NOMO-1 treated with DMSO at 0.1 percent for 48 hours (cell line): ENCODE results near the gene ANAPC2.

Source experiments
- DNase-seq: peaks from one replicate; lab custom pipeline; 2025; ENCODE audit not compliant: unreplicated experiment; lab: John Stamatoyannopoulos, UW

ANAPC2 gene, protein sequence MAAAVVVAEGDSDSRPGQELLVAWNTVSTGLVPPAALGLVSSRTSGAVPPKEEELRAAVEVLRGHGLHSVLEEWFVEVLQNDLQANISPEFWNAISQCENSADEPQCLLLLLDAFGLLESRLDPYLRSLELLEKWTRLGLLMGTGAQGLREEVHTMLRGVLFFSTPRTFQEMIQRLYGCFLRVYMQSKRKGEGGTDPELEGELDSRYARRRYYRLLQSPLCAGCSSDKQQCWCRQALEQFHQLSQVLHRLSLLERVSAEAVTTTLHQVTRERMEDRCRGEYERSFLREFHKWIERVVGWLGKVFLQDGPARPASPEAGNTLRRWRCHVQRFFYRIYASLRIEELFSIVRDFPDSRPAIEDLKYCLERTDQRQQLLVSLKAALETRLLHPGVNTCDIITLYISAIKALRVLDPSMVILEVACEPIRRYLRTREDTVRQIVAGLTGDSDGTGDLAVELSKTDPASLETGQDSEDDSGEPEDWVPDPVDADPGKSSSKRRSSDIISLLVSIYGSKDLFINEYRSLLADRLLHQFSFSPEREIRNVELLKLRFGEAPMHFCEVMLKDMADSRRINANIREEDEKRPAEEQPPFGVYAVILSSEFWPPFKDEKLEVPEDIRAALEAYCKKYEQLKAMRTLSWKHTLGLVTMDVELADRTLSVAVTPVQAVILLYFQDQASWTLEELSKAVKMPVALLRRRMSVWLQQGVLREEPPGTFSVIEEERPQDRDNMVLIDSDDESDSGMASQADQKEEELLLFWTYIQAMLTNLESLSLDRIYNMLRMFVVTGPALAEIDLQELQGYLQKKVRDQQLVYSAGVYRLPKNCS

DNA sequence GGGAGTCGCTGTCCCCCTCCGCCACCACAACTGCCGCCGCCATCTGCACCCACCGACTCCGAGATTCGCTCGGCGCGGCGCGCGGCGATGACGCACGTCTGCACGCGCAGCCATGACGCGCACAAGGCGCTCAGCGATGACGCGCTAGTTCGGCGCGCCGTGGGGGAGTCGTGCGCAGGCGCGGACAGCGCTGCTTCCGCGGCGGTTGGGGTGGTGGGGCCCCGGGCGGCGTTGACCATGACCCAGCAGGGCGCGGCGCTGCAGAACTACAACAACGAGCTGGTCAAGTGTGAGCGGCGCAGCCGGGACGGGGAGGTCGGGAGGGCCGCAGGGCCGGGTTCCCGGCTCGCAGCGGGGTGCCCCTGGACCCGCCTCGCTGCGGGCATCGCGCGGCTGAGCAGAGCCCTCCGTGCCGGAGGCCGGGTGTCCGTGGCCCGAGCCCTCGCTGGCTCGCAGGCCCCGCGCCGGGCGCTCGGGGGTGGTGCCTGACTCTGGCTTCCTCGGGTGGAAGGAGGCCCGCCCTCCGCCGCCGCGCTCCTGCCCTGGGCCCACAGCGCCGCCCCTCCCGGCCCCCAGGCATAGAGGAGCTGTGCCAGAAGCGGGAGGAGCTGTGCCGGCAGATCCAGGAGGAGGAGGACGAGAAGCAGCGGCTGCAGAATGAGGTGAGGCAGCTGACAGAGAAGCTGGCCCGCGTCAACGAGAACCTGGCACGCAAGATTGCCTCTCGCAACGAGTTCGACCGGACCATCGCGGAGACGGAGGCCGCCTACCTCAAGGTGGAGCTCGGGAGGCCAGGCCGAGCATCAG lies at the start of gene ANAPC2, which contains the start of gene SSNA1:
ANAPC2 (minus strand) TSS at position 71 of the 807 bp plus-strand sequence; CDS start at position 43, 28 bp downstream.
SSNA1 (plus strand) TSS at position 187 of the 807 bp plus-strand sequence; CDS start at position 238, 51 bp downstream.
- peak; percentile 90 for DNase-seq

DNA sequence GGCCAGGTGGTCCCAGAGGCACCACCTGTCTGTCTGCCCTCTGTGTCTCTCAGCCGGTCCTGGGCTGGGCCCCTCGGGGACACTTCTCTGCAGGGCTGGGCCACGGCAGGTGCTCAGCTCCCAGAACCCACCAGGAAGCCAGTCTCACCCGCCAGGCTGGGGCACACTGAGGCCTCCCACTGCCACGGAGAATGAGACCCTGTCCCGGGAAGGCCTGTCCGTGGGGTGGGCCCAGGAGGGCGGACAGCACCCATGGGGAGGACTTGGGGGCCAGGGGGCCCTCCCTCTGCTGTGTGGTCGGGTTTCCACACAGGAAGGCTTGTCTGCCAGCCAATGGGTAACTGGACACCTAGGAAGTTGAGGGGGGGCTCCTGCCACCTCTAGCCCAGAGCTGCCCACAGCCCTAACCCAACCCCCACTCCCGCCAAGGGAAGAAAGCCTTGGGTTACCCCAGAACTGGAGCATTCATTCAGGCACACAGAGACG lies 48.6 kb upstream of the ANAPC2 start:
- no peak for DNase-seq

DNA sequence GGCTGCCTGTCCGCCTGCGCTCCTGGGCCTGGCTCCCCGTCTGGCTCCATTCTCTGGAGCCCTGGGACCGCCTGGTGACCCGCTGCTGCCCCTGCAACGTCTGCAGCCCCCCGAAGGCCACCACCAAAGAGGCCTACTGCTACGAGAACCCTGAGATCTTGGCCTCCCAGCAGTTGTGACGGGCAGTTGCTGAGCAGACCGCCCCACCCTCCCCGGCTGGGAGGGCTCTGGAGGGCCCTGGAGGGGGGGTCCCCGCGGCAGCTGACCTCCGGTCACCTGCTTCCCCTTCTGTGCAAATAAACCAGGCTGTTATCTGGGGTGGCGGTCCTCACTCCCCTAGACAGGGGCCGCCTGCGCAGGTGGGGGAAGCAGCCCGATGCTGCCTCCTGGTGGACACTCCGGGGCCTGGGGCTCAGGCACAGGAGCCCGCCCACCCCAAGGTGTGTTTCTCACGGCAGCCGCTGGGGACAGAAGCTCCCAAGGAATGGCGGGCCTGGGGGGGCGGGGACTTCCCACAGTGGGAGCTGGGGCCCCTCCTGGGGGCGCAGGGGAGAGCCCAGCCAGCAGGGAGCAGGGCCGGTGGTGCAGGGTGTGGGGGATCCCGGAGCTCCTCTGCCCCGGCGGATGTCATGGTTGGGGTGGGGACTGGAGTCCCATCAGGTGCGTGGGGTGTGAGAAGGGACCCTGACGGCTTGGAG lies 48.0 kb upstream of the ANAPC2 start:
- DNase-seq = peak; percentile 91

DNA sequence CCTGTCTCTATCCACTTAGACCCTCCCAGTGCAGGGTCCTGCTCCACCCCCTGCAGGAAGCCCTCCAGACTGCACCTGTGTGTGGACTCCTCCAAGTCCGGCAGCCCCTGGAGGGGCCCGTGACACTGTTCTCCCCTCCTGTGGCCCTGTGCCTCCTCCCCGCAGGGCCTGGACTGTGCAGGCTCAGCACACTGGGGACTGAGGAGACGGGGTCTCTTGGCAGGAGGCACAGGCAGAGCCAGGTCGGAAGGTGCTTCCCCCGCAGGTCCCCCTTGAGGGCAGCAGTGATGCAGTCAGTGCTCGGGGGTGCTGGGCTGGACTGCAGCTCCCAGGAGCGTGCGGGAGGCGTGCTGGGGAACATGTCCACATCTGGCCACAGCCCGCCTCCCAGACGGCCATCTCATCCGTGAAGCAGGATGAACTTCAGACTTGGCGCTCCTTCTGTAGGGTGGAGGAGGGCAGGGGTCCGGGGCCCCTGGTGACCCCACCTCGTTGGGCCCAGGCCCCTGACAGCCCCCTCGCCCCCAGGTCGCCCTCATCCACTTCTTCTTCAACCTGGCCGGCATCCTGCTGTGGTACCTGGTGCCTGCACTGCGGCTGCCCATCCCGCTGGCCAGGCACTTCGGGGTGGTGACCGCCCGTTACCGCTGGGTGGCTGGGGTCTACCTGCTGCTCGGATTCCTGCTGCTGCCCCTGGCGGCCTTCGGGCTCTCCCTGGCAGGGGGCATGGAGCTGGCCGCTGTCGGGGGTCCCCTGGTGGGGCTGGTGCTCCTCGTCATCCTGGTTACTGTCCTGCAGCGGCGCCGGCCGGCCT lies 47.3 kb upstream of the ANAPC2 start:
- DNase-seq = no peak

DNA sequence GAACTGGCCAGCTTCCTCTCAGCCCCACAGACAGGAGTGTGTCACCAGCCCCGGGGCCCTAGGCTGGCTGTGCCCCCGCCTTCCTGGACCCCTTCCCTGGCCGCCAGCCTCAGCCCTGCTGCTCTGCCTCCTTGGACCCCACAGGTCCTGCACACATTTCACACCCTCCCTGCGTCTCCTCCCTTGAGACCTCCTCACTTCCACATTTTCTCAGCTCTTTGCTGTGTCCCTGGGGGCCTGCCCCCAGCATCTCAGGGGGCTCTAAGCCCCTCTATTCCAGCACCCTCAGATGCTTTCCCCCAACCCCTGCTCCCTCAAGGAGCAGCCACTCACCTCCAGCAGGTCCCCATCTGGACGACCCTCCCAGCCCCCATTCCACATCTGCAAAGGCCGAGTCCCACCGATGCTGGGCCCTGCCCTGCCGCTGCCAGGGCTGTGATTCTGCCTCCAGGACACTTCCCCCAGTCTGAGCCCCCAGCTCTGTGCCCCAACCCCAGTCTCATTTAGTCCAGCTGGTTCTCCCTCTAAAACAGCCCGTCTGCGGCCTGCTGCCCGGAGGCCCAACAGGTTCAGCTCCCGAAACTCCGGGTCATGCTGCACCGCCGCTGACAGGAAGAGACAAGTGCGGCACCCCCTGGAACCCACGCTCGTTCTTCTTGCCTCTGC lies 46.5 kb upstream of the ANAPC2 start:
- DNase-seq = no peak

DNA sequence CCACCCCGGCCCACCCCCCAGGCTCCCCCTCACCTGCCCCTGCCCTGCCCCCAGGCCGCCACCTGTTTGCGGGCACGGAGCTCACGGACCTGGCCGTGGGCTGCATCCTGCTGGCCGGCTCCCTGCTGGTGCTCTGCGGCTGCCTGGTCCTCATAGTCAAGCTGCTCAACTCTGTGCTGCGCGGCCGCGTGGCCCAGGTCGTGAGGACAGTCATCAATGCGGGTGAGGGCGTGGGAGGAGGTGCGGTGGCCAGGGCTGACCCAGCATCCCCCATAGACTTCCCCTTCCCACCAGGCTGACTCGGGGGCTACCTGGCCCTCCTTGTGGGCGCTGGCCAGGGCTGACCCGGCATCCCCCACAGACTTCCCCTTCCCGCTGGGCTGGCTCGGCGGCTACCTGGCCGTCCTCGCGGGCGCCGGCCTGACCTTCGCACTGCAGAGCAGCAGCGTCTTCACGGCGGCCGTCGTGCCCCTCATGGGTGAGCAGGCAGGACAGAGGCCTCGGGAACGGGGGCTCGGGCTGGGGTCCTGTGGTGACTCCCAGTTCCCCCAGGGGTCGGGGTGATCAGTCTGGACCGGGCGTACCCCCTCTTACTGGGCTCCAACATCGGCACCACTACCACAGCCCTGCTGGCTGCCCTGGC lies 45.8 kb upstream of the ANAPC2 start:
- DNase-seq = no peak

DNA sequence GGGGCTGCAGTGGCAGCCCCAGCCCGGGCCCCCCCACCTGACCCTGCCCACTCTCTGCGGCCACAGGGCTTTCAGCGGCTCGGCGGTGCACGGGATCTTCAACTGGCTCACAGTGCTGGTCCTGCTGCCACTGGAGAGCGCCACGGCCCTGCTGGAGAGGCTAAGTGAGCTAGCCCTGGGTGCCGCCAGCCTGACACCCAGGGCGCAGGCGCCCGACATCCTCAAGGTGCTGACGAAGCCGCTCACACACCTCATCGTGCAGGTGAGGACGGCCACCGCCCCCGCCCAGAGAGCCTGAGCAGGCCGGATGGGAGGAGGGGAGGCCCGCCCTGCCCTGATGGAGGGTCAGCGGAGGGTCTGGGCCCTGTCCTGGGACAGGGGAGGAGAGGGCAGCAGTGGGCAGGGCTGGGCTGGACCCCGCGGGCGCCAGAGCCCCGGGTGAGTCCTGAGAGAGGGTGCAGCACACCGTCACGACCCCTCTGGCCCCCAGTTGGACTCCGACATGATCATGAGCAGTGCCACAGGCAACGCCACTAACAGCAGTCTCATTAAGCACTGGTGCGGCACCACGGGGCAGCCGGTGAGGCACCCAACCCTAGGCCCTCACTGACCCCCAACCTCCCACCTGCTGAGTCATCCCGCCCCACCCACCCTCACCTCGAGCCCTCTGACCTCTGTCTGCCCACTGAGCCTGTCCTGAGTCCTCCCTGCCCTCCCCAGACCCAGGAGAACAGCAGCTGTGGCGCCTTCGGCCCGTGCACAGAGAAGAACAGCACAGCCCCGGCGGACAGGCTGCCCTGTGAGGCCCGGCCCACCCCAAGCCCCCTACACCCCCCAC lies 45.0 kb upstream of the ANAPC2 start:
- DNase-seq = no peak

DNA sequence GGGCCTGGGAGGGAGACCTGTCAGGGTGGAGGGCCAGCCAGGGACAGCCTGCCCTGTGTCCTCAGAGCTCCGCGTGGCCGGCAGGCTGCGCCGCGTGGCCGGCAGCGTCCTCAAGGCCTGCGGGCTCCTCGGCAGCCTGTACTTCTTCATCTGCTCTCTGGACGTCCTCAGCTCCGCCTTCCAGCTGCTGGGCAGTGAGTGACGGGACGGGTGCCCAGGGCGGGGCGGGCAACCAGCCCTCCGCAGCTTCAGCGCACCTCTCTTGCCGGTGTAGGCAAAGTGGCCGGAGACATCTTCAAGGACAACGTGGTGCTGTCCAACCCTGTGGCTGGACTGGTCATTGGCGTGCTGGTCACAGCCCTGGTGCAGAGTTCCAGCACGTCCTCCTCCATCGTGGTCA lies 44.1 kb upstream of the ANAPC2 start:
- DNase-seq = no peak

DNA sequence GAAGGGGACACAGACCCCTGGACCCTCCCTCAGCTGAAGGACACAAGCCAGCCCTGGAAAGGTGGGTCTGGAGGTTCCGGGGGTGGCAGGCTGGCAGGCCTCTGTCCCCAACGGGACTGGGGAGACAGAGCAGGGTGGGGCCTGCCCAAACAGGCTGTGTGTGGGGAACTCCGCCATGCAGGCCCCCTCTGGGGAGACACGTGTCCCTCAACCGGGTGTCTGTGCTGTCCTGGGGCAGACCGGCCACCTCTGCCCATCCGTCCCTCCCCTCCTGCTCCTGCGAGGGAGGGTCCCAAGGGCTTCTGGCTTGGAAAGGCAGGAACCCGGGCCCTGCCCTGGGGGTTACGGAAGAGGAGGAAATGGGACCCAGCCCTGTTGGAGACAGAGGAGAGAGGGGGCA lies 43.7 kb upstream of the ANAPC2 start:
- no peak for DNase-seq

DNA sequence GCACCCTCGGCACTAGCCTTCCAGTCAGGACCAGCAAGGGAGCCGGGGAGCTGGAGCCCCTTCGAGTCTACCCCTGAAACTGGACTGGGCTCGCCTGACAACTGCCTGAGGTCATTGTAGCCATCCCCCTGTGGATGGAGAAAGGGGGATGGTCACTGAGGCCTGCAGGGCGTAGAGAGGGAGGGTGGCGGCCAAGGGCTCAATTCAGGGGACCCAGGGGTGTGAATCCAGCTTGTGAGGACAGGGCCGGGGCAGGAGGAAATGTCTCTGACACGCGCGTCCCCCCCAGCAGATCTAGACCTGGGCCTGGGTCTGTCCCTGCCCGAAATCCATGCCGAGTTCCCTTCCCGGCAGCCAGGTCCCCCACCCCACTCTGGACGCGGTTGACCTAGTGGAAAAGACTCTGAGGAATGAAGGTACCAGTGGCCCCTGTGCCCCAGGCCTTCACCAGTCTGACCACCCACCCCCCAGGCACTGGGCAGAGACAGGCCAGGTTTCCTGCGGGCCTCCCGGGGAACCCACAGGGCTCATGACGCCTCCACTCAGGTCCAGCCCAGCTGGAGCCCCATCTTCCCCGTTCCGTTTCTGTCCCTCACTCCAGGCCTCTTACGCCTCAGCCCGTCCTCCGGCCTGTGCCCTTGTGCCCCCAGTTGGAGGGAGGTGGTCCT lies 43.1 kb upstream of the ANAPC2 start:
- no peak for DNase-seq

DNA sequence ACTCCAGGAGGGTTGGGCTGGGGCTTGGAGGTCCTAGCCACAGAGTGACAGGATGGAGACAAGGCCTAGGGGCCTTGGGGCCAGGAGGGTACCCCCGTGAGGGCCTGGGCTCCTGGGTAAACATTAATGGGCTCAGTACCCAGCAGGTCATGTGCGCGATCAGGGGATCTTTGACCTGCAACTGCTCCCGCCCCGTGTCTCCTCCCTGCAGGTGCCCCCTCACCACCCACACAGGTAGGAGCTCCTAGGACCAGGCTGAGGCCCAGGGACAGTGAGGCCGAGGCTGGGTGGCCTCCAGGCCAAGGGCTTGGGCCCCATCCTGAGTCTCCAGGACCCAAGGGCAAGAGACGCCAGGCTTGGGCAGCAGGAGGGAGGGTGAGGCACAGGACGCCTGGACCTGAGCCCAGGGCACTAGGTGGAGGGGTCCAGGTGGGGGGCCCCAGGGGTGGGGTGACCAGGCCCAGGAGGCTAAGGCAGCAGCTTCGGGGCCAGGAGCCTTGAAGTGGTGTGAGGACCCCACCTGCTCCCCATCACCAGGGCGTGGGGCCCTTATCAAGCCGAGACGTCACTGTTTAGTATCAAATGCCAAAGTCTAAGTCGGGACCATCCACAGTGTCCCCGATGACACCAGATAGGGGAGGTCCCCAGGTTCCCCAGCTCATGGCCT lies 42.5 kb upstream of the ANAPC2 start, which contains the start of gene SLC34A3:
SLC34A3 (plus strand) TSS at position 197 of the 667 bp plus-strand sequence. CDS start 802 bp downstream, outside the sequence.
- no peak for DNase-seq

DNA sequence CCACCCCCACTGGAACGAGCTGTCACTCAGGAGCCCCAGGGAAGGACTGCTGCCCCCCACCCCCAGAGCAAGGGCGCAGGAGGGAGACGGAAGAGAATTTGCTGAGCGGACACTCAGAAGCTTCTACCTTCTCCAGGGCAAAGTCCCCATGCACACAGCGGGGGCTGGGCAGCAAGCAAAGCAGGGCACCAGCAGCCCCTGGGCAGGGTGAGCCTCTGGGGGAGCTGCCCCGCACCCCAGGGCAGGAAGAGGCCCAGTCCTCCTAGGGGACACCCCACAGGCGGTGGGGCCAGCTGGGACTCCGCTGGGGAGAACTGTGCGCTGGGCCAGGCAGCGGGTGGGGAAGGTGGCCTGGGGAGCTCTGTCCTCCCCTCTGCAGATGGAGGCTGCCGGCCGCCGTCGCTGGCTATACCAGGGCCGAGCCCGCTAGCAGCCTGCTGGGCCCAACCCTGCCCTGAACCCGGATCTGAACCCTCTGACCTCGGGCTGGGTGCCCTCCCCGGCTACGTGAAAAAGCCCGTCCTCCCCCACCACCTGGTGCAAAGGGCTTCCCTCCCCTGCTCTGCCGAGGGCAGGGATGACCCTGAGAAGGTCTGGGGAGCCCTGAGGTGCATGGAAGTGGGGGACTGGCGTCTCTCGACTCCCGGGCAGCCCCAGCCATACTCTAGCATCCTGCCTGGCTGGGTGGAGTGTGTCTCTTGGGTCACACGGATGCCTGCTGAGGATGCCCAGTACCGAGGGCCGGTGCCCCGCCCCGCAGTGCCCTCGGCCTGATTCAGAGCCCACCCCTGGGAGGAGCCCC lies 41.7 kb upstream of the ANAPC2 start:
- no peak for DNase-seq

DNA sequence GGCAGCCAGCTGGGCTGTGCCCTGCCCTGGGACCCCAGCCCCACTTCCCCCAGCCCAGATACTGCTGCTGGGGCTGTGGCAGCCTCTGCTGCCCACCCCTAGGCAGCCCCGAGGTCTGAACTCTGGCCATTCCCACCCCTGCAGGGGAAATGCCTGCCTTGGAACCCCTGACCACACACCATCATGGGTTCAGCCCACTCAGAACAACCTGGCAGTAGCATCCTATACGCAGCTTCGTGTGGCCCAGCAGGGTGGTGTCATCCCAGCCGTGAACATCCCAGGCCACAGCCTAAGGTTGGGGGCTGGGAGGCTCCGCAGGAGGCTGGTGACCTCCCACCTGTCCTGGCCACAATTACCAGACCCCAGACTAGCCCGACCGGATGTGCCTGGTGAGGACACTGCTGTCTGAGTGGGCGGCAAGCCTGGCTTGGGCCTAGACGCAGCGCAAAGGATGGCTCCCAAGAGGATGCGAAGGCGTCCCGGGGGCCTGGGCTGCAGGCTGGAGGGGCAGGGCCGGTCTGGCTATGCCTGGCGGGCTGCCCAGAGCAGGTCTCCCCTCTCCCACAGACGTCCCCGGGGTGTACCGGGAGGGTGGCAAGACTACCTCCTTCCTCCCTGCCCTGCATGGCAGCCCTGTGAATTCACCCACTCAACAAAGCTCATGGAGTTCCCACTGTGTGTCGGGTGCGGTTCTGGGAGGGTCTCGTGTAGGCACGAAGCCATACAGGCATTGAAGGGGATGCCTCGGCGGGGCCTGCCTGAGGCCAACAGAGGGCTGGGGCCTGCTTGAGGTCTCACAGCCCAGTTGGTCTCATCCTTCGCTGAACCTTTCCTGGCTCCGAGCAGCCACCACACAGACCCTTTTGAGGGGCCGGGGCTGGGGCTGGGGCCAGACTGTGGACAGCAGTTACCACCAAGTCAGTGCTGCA lies 40.9 kb upstream of the ANAPC2 start:
- no peak for DNase-seq

DNA sequence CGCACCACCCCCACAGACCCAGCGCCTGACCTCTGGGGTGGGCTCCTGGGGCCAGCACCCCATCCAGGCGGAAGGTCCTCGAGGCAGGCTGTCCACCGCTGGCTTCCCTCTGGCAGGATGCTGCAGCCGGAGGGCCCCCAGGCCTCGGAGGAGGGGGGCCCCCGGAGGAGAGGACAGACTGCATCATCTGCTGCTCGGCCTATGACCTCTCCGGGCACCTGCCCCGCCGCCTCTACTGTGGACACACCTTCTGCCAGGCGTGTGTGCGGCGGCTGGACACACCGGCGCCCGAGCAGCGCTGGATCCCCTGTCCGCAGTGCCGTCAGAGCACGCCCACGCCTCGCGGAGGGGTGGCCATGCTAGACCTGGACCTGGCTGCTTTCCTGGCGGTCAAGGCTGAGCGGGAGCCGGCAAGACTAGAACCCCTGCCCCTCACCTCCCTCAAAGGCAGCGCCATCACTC lies 40.2 kb upstream of the ANAPC2 start:
- no peak for DNase-seq
